ENCODE data around the gene RTRAF.

The RTRAF gene

GRCh38 chr14:52051871-52052270 is 62.5 kb downstream of the RTRAF start:
- FAIRE-seq, result no peak

- no peak for FAIRE-seq
Observed at GRCh38 chr14:52052288-52052943, 63.1 kb downstream of the RTRAF start.

- FAIRE-seq, result no peak
Observed at GRCh38 chr14:52053044-52053443, 63.7 kb downstream of the RTRAF start.

GRCh38 chr14:52054678-52055077 is 65.3 kb downstream of the RTRAF start:
- no peak for FAIRE-seq

GRCh38 chr14:52055167-52055566 is 65.8 kb downstream of the RTRAF start:
- peak; percentile 65 for FAIRE-seq

GRCh38 chr14:52058341-52058740 is 69.0 kb downstream of the RTRAF start:
- FAIRE-seq, result no peak

- peak; percentile 84 for FAIRE-seq
Observed at GRCh38 chr14:52059649-52060048, 70.3 kb downstream of the RTRAF start.

GRCh38 chr14:52060080-52060479 is 70.7 kb downstream of the RTRAF start:
- no peak for FAIRE-seq

All from endometrium (tissue), 2 donors.